GM18907 (cell line): Measurements from ENCODE around the gene DET1.

Experiments
- ATAC-seq: cut with Tn5 transposase; IDR thresholded peaks from one replicate; pipeline ENCODE4 v1.9.1; 2021; ENCODE audit warnings: mild to moderate bottlenecking, moderate library complexity; ENCODE audit not compliant: unreplicated experiment

Gene DET1

DNA sequence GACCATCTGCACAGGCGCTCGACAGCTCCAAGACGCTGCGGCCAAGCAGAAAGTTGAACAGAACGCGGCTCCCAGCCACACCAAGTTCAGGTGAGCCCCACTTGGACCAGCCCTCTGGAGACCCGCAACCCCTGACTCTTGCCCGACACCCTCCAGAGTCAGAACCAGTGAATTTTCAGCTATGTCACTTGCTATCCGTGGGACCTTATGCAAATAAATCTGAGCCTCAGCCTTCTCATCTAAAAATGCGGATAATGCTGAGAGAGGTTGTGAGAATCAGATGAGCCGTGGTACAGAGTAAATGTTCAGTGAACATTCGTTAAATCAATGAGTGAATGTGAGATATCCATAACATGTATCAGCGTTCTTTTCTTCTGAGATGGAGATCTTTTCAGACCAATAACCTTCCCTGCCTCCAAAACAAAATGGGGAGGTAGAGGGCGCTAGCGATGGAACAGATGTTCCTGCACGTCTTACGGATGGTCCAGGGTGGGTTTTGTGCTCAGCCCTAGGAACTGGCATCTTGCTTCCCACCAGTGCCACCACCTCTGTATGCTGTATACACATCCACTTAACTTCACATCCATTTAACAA, 78.4 kb downstream of the DET1 start:
- no peak for ATAC-seq

DNA sequence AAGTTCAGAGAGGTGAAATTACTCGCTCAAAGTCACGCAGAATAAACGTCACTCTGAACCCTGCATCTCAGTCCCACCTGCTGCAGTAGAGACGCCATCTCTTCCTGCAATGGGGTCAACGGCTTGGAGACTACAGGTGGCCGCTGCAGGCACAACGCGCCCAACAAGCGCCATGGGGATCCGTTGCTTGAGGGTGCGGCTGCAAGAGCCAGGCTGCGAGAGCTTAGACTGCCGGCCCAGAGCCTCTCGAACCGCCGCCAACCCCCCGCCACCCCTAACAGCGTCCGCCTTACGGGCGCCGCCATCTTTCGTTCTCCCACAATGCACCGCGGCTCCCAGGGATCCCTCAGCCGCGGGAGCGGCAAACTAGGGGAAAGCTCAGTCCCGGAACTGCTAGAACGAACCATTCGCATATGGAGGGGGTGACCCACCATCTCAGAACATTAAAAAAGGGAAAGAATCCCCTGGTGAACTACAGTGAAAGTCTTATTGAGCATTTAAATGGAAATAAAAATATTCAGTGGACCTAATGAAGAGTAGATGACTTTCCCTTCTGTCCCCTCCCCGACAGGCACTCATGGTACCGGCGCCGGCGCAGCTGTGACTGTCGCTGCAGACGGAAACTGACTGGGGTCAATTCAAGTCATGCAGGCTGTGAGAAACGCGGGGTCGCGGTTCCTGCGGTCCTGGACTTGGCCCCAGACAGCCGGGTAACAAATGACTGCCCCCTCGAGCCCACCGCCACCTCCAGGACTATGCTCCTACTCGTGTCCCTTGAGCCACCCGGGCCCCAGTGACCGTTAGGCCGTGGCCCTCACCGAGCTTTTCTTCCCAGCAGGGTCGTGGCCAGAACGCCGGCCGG, 79.2 kb downstream of the DET1 start, which contains the start of the genes MRPL46 and MRPS11:
Gene MRPL46 (minus strand): TSS at position 316 of the 862 bp plus-strand sequence. CDS start 11 bp downstream, at position 305.
Gene MRPS11 (plus strand): TSS at position 636 of the 862 bp plus-strand sequence. CDS start 10 bp downstream, at position 646.
- peak; percentile 91 for ATAC-seq

DNA sequence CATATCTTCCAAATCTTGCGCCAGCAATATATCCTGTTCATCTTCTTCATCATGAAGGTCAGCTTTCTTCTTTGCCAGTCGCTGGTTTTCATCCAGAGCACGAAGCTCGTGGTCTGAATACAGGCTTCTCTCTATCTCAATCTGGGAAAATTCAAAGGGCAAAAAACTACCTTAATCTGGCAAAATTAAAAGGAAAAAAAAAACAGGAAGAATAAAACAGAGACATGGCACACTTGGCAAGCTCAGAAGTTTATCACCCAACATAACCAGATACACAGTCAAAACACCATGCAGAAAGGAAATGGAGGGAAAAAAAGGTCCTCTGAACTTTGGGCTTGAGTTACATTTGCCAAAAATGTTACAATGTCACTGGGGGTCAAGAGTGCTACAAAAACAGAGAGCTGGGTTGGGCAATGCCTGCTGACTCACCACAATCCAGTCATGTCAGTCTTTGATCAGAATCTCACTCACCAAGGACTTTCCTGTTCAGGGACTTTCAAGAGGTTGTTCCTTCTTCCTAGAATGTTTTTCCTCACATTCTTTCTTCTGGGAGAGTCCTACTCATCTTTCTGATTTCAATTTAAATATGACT, 80.8 kb downstream of the DET1 start:
- ATAC-seq = no peak

DNA sequence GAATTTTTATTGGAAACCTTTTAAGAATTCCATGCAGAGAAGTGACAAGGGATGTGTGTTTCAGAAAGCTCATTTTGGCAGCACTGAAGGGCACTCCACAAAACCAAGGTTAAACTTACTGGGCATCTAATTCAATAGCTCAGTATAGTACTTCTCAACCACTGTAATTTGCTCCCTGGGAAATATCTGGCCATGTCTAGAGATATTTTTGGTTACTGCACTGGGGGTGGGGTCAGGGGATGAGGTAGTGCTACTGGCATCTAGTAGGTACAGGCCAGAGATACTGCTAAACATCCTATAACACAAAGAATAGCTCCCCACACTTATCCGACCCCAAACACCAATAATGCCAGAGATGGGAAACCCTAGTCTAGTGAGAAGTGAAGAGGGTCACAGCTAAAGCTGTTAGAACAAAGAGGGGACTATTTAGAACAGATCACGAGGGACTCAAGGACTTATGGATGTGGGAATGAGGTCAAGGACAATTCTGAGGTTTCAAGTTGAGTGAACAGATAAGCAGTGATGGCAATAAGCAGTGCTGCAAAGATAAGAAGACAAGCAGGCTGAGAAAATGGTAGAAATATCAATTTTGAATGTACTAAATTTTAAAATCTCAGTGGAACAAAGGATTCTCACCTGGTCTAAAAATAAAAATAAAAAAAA, 82.5 kb downstream of the DET1 start:
- no peak for ATAC-seq
